K562 (cell line): ENCODE measurements around the gene PTGFR. TPM values are rescaled to one million over a fixed set of nuclear protein-coding genes. Genes with fewer than 3 reads are reported as not detected.

ENCODE experiments used
- ATAC-seq: fragments of 200-7000 bp; cut with Tn5 transposase; 3 replicates; pipeline ENCODE4 v1.9.1; 2020; ENCODE audit warnings: moderate library complexity
- BruUV-seq: library from RNA; stranded (reverse); fragments of 400-500 nt; replicated peaks from 2 replicates; lab custom pipeline; 2021; lab: Mats Ljungman, UMichigan
- CTCF ChIA-PET: fragments of 300-600 bp; formaldehyde crosslinking; extraction: SDS; loops from one replicate; lab custom pipeline; 2021; ENCODE audit warnings: low intra/inter-chr PET ratio; lab: Yijun Ruan, JAX
- POLR2A ChIA-PET: fragments of 300-600, 350-650 bp; sonication (Branson Sonifier 250); formaldehyde crosslinking; extraction: SDS; loops from one replicate; lab custom pipeline; 2021; ENCODE audit warnings: antibody characterized with exemption, inconsistent platforms; lab: Yijun Ruan, JAX
- DNase-seq, 4 experiments: peaks; one replicate each; pipeline versions ENCODE4 v3.0.0 to v3.0.0-alpha.2; 2011 to 2018; ENCODE audit warnings: low spot score in 3 of 4, mixed read lengths in 3 of 4; ENCODE audit errors: extremely low read depth in 1 of 4
- FAIRE-seq: peaks from 2 replicates; lab custom pipeline; 2011; peaks lifted over from hg19 to GRCh38; lab: Jason Lieb, UNC
- H2AFZ ChIP-seq: 2 replicates; pipeline ENCODE4 v1.6.0; 2011; ENCODE audit warnings: low read depth, low read length, control low read depth, inconsistent platforms
- H3K27ac ChIP-seq: fragments of 200-600 bp; 3 replicates; pipeline ENCODE4 v1.8.0; 2011; ENCODE audit warnings: low read depth, mild to moderate bottlenecking, control low read depth, inconsistent platforms, low read length, moderate library complexity, mixed read lengths; ENCODE audit errors: extremely low read depth
- H3K27me3 ChIP-seq, 2 experiments: fragments of 300-600 bp in 1 of 2; 2 replicates in 1 of 2; 3 replicates in 1 of 2; pipeline versions ENCODE4 v1.6.0 to v1.8.0; 2011; ENCODE audit warnings: inconsistent platforms in 2 of 2, low read length in 2 of 2, mild to moderate bottlenecking in 1 of 2, mixed read lengths in 1 of 2, moderate library complexity in 1 of 2; ENCODE audit not compliant: control insufficient read depth in 2 of 2, insufficient read depth in 2 of 2
- H3K36me3 ChIP-seq: fragments of 300-600 bp; 3 replicates; pipeline ENCODE4 v1.8.0; 2011; ENCODE audit warnings: mild to moderate bottlenecking, low read length, inconsistent platforms; ENCODE audit not compliant: control insufficient read depth, insufficient read depth
- H3K4me1 ChIP-seq, 2 experiments: fragments of 200-600 bp in 1 of 2; replicated peaks in 1 of 2; 2 replicates in 1 of 2; 3 replicates in 1 of 2; pipeline versions ENCODE4 v1.5.1 to v1.8.0; 2011; ENCODE audit warnings: inconsistent platforms in 2 of 2, low read length in 2 of 2, mild to moderate bottlenecking in 1 of 2, mixed read lengths in 1 of 2, moderate library complexity in 1 of 2; ENCODE audit not compliant: control insufficient read depth in 2 of 2, insufficient read depth in 2 of 2
- H3K4me2 ChIP-seq: 2 replicates; pipeline ENCODE4 v1.6.1; 2011; ENCODE audit warnings: low read length, control low read depth, inconsistent platforms, mixed read lengths; ENCODE audit not compliant: insufficient read depth
- H3K4me3 ChIP-seq: fragments of 200-600 bp; sonication (generic), shearing (Covaris generic); 2 replicates; pipeline ENCODE4 v1.5.1; 2016; ENCODE audit warnings: control low read depth, inconsistent platforms
- H3K79me2 ChIP-seq: fragments of 200-600 bp; 3 replicates; pipeline ENCODE4 v1.8.0; 2011; ENCODE audit warnings: low read length, inconsistent platforms; ENCODE audit not compliant: control insufficient read depth, insufficient read depth
- H3K9ac ChIP-seq, 2 experiments: 2 replicates each; pipeline versions ENCODE4 v1.6.0 to v1.6.1; 2011; ENCODE audit warnings: low read depth in 2 of 2, low read length in 2 of 2, control low read depth in 1 of 2, inconsistent platforms in 1 of 2, mild to moderate bottlenecking in 1 of 2, mixed read lengths in 1 of 2; ENCODE audit not compliant: insufficient read depth in 1 of 2
- H3K9me1 ChIP-seq: one replicate; pipeline ENCODE4 v1.6.0; 2011; ENCODE audit warnings: inconsistent platforms, mild to moderate bottlenecking, low read length, moderate library complexity; ENCODE audit not compliant: control insufficient read depth, insufficient read depth
- H3K9me3 ChIP-seq: replicated peaks from 2 replicates; pipeline ENCODE4 v1.5.1; 2011; ENCODE audit warnings: low read depth, low read length, inconsistent platforms; ENCODE audit not compliant: control insufficient read depth, insufficient read depth
- H4K20me1 ChIP-seq: replicated peaks from 2 replicates; pipeline ENCODE4 v1.6.1; 2011; ENCODE audit warnings: low read length, inconsistent platforms, mixed read lengths; ENCODE audit not compliant: control insufficient read depth, insufficient read depth
- ATF3 ChIP-seq, 2 experiments: fragments of 450-650 bp in 1 of 2; sonication (generic) in 1 of 2; formaldehyde crosslinking in 1 of 2; IDR thresholded peaks in 1 of 2; conservative IDR thresholded peaks in 1 of 2; 2 replicates each; pipeline versions ENCODE4 v1.6.1 to v1.8.1; 2016 to 2023; ENCODE audit warnings: mild to moderate bottlenecking in 2 of 2, moderate library complexity in 2 of 2, inconsistent platforms in 1 of 2, missing genetic modification reagents in 1 of 2
- ELF4 ChIP-seq: fragments of 450-650 bp; formaldehyde crosslinking; IDR thresholded peaks from 2 replicates; pipeline ENCODE4 v1.4.0; 2022; ENCODE audit warnings: missing genetic modification characterization
- IFI16 ChIP-seq: fragments of 250-450 bp; sonication (Bioruptor Pico); IDR thresholded peaks from 2 replicates; pipeline ENCODE4 v2.1.2; 2022; ENCODE audit warnings: mild to moderate bottlenecking, inconsistent platforms
- KLF13 ChIP-seq: fragments of 450-650 bp; IDR thresholded peaks from 2 replicates; pipeline ENCODE4 v1.6.1; 2016; ENCODE audit warnings: missing genetic modification characterization, low read depth, mild to moderate bottlenecking, missing compliant biosample characterization, moderate library complexity, borderline replicate concordance
- PRPF4 ChIP-seq: fragments of 200-400 bp; formaldehyde crosslinking; IDR thresholded peaks from one replicate; pipeline ENCODE4 v1.6.1; 2017; ENCODE audit warnings: low read length, low read depth, mild to moderate bottlenecking; ENCODE audit not compliant: insufficient read depth, poor library complexity, severe bottlenecking
- RFX1 ChIP-seq: fragments of 450-650 bp; IDR thresholded peaks from 2 replicates; pipeline ENCODE4 v1.6.1; 2016; ENCODE audit warnings: mild to moderate bottlenecking, moderate library complexity
- SAFB ChIP-seq: fragments of 200-400 bp; formaldehyde crosslinking; IDR thresholded peaks from 2 replicates; pipeline ENCODE4 v1.6.1; 2017; ENCODE audit warnings: low read depth, low read length, borderline replicate concordance
- TARDBP ChIP-seq: fragments of 450-650 bp; IDR thresholded peaks from 2 replicates; pipeline ENCODE4 v1.6.1; 2016
- THAP12 ChIP-seq: fragments of 250-450 bp; sonication (Bioruptor Pico); IDR thresholded peaks from 2 replicates; pipeline ENCODE4 v1.9.0; 2021; ENCODE audit warnings: mild to moderate bottlenecking, inconsistent platforms
- ZBTB8A ChIP-seq: fragments of 450-650 bp; IDR thresholded peaks from 2 replicates; pipeline ENCODE4 v1.6.1; 2018; ENCODE audit warnings: mild to moderate bottlenecking, moderate library complexity; ENCODE audit not compliant: partially characterized antibody
- ZNF280A ChIP-seq: fragments of 450-650 bp; IDR thresholded peaks from 2 replicates; pipeline ENCODE4 v1.6.1; 2018; ENCODE audit warnings: mild to moderate bottlenecking, low read depth; ENCODE audit not compliant: partially characterized antibody
- ZNF324 ChIP-seq: fragments of 250-450 bp; sonication (Bioruptor Pico); IDR thresholded peaks from 2 replicates; pipeline ENCODE4 v1.4.0; 2020; ENCODE audit warnings: mild to moderate bottlenecking
- ZNF583 ChIP-seq: fragments of 250-450 bp; sonication (Bioruptor Pico); IDR thresholded peaks from 2 replicates; pipeline ENCODE4 v1.4.0; 2020
- ZNF785 ChIP-seq: fragments of 250-450 bp; sonication (Bioruptor Pico); IDR thresholded peaks from 2 replicates; pipeline ENCODE4 v1.4.0; 2020; ENCODE audit warnings: mild to moderate bottlenecking
- WGBS: fragments of 100-300 bp; shearing (Covaris generic); methylation state at CpG from one replicate; pipeline ENCODE4 v1.1.6; 2016; ENCODE audit warnings: low coverage, mixed read lengths; ENCODE audit not compliant: insufficient coverage; ENCODE audit errors: missing lambda C conversion rate; 5-methylcytosine and 5-hydroxymethylcytosine counted together
- in situ Hi-C: fragments of 300-500 bp; cut with MboI; formaldehyde crosslinking; loops from 4 replicates; pipeline ENCODE4 v1.15.0; 2018; ENCODE audit warnings: inconsistent platforms, mixed read lengths
- intact Hi-C: fragments of 100-400 bp; cut with micrococcal nuclease; formaldehyde crosslinking; loops from 2 replicates; pipeline ENCODE4 v1.14.2; 2022
- polyA plus RNA-seq, 8 experiments: library from polyadenylated mRNA; depleted of rRNA in 4 of 8; stranded (reverse) in 5 of 8; unstranded in 3 of 8; fragments of >200 nt; fragmentation: Nextera tagmentation in 2 of 8; fragmentation: Illumina TruSeq in 1 of 8; extraction: Ambion mirVana in 2 of 8; extraction: Trizol in 1 of 8; gene quantifications; 2 replicates each; pipeline versions ENCODE4 v1.2.1 to v1.2.3, GENCODE V29; 2011 to 2014; ENCODE audit warnings: inconsistent platforms in 1 of 8, missing spikeins in 1 of 8
- total RNA-seq, 7 experiments: library from RNA; depleted of rRNA in 6 of 7; stranded (reverse); fragments of >200 nt in 6 of 7; fragmentation: Illumina TruSeq in 2 of 7; extraction: Trizol in 2 of 7; gene quantifications; 2 replicates each; pipeline versions ENCODE4 v1.2.1 to v1.2.3, GENCODE V29; 2011 to 2021; ENCODE audit warnings: low replicate concordance in 1 of 7
- TF ChIP-seq, protein P1 (sequence below): fragments of 250-450 bp; sonication (Bioruptor Pico); IDR thresholded peaks from 2 replicates; pipeline ENCODE4 v1.8.0; 2021; ENCODE audit warnings: borderline replicate concordance, mild to moderate bottlenecking, moderate library complexity; ENCODE audit not compliant: poor library complexity, severe bottlenecking
- TF ChIP-seq, protein P2 (sequence below): fragments of 450-650 bp; IDR thresholded peaks from 2 replicates; pipeline ENCODE4 v1.6.1; 2016; ENCODE audit warnings: low read depth, mild to moderate bottlenecking, moderate library complexity

Gene PTGFR
- total and polyA plus RNA-seq, 9 of the 15 experiments (the other 6 are each of a cell fraction or from before 2014, with no cell fraction given): 0.04 TPM; not detected in 8

DNA sequence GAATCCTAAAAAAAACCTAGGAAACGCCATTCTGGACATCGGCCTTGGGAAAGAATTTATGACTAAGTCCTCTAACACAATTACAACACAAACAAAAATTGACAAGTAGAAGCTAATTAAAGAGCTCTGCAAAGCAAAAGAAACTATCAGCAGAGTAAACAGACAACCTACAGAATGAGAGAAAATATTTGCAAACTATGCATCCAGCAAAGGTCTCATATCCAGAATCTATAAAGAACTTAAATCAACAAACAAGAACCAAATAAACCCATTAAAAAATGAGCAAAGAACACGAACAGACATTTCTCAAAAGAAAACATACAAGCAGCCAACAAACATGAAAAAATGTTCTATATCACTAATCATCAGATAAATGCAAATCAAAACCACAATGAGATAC is 58.6 kb downstream of the PTGFR start (continued):
- no peak for TF ChIP-seq SAFB
- TF ChIP-seq RFX1: no peak
- TF ChIP-seq ZNF785 (CRISPR knock-in tag): no peak
- no peak for TF ChIP-seq THAP12
- no peak for TF ChIP-seq TARDBP
- no peak for TF ChIP-seq ZBTB8A
- no peak for TF ChIP-seq ZNF324 (CRISPR knock-in tag)
- no peak for TF ChIP-seq ZNF583 (CRISPR knock-in tag)

DNA sequence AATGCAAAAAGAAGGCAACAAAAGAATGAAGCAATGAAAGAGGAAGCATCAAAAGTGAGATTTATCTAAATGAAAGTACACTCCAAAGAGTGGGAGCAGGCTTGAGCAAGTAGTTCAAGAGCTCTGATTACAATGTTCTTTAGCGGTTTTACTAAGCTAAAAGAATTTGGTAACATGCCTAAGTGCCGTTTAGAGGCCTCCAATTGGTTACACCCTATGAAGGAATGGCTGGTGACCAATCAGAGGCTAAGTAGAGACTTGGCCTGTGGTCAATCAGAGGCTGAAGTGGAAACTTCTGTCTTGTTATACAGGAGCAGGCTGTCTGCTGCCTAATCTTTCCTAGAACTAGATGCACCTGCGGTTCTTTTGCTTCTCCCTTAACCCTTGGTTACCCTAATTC is 59.1 kb downstream of the PTGFR start:
- FAIRE-seq (no peak), ATAC-seq (no peak), DNase-seq (no peak)
- intact Hi-C loops: no loop called here
- no peaks in the 10 kb centered on the region for H3K36me3 ChIP-seq
- H3K4me1 ChIP-seq: no peaks in the 10 kb centered on the region
- H3K27me3 ChIP-seq: no peaks in the 10 kb centered on the region
- H3K79me2 ChIP-seq: no peaks in the 10 kb centered on the region
- BruUV-seq: no TSS peak
- no peak overlapping the region for H3K27ac ChIP-seq
- no peaks in the 10 kb centered on the region for H4K20me1 ChIP-seq
- H2AFZ ChIP-seq: no peak overlapping the region
- in situ Hi-C loops: no loop called here
- no peaks in the 10 kb centered on the region; the same call in 1 of the 2 replicates for H3K9me3 ChIP-seq
- H3K9me1 ChIP-seq: no peaks in the 10 kb centered on the region
- WGBS: 2% methylated on average over 3 of the region's 3 CpGs
- H3K9ac ChIP-seq: no peak overlapping the region
- no peak overlapping the region for H3K4me2 ChIP-seq
- ChIA-PET POLR2A (no interaction called here), CTCF (no interaction called here)
- no peak overlapping the region for H3K4me3 ChIP-seq
- TF ChIP-seq ZNF280A (no peak), ELF4 (no peak), PRPF4 (no peak), KLF13 (no peak), ATF3 (IDR thresholded peaks at IDR 0.05) (no peak), ATF3 (CRISPR knock-in tag; conservative IDR thresholded peaks at IDR 0.05) (no peak), IFI16 (CRISPR knock-in tag) (no peak)
- TF ChIP-seq, protein P1, sequence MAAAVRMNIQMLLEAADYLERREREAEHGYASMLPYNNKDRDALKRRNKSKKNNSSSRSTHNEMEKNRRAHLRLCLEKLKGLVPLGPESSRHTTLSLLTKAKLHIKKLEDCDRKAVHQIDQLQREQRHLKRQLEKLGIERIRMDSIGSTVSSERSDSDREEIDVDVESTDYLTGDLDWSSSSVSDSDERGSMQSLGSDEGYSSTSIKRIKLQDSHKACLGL (CRISPR knock-in tag): no peak
- TF ChIP-seq, protein P2, sequence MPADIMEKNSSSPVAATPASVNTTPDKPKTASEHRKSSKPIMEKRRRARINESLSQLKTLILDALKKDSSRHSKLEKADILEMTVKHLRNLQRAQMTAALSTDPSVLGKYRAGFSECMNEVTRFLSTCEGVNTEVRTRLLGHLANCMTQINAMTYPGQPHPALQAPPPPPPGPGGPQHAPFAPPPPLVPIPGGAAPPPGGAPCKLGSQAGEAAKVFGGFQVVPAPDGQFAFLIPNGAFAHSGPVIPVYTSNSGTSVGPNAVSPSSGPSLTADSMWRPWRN: no peak
